Mucosa of gallbladder (tissue), 1 donor: Measurements from ENCODE around the gene CALHM3. TPM values are rescaled to one million over a fixed set of nuclear protein-coding genes. Genes with fewer than 3 reads are reported as not detected.
"Not testable (repeated sequence)": the region's sequence is repeated elsewhere in the genome, so short reads cannot be mapped to it uniquely, and the experiment has no call there.

Source experiments
- DNase-seq: peaks from one replicate; pipeline ENCODE4 v3.0.0-alpha.2; 2020; ENCODE audit warnings: low spot score
- total RNA-seq: library from RNA; stranded (reverse); gene quantifications from one replicate; pipeline ENCODE4 v1.2.1, GENCODE V29; 2021
- donor health status: DM: no; HTN: no; CAD: no.

The CALHM3 gene
- not detected for total RNA-seq

GRCh38 chr10:103479135-103479534 lies at the start of gene CALHM3:
CALHM3 (minus strand) TSS chr10:103479240; CDS start chr10:103479032, 208 bp downstream.
- DNase-seq, result no peak

- DNase-seq, result no peak
Observed at GRCh38 chr10:103528549-103528948, 49.5 kb upstream of the CALHM3 start.

GRCh38 chr10:103527476-103527875 lies 48.4 kb upstream of the CALHM3 start:
- DNase-seq, result not testable (repeated sequence)

GRCh38 chr10:103525901-103526300 lies 46.9 kb upstream of the CALHM3 start:
- DNase-seq, result no peak

- DNase-seq, result no peak
Observed at GRCh38 chr10:103523683-103524082, 44.6 kb upstream of the CALHM3 start.

- not testable (repeated sequence) for DNase-seq
Observed at GRCh38 chr10:103522006-103522405, 43.0 kb upstream of the CALHM3 start.

- no peak for DNase-seq
Observed at GRCh38 chr10:103519798-103520197, 40.8 kb upstream of the CALHM3 start.

- no peak for DNase-seq
Observed at GRCh38 chr10:103517234-103518085, 38.4 kb upstream of the CALHM3 start.

- DNase-seq, result no peak
Observed at GRCh38 chr10:103514244-103514643, 35.2 kb upstream of the CALHM3 start.

GRCh38 chr10:103513380-103514060 lies 34.5 kb upstream of the CALHM3 start:
- no peak for DNase-seq

- peak; percentile 48 for DNase-seq
Observed at GRCh38 chr10:103512591-103513379, 33.7 kb upstream of the CALHM3 start.

- no peak for DNase-seq
Observed at GRCh38 chr10:103512166-103512565, 33.1 kb upstream of the CALHM3 start.

- no peak for DNase-seq
Observed at GRCh38 chr10:103510791-103511752, 32.0 kb upstream of the CALHM3 start.

GRCh38 chr10:103510046-103510685 lies 31.1 kb upstream of the CALHM3 start:
- no peak for DNase-seq

GRCh38 chr10:103507235-103508191 lies 28.5 kb upstream of the CALHM3 start:
- no peak for DNase-seq

- no peak for DNase-seq
Observed at GRCh38 chr10:103506061-103506460, 27.0 kb upstream of the CALHM3 start.

- DNase-seq, result no peak
Observed at GRCh38 chr10:103504181-103504783, 25.2 kb upstream of the CALHM3 start.

- DNase-seq, result not testable (repeated sequence)
Observed at GRCh38 chr10:103503777-103504176, 24.7 kb upstream of the CALHM3 start.
